Kidney (tissue), 14 donors: Measurements from ENCODE around the gene GFOD2. TPM values are rescaled to one million over a fixed set of nuclear protein-coding genes. Genes with fewer than 3 reads are reported as not detected.

ENCODE experiments used
- DNase-seq, 5 donors: peaks; one replicate each; pipeline ENCODE4 v3.0.0-alpha.2; 2013 to 2020
- FAIRE-seq: peaks from 2 replicates; lab custom pipeline; 2012; peaks lifted over from hg19 to GRCh38; lab: Jason Lieb, UNC
- H3K27ac ChIP-seq, 2 donors: one replicate each; pipeline ENCODE4 v1.7.0; 2013; ENCODE audit warnings: low read depth in 2 of 2, low read length in 2 of 2, inconsistent platforms in 1 of 2
- H3K27me3 ChIP-seq: one replicate; pipeline ENCODE4 v1.7.1; 2013; ENCODE audit warnings: low read length, inconsistent platforms; ENCODE audit not compliant: control insufficient read depth, insufficient read depth
- H3K36me3 ChIP-seq, 3 donors: one replicate each; pipeline versions ENCODE4 v1.7.0 to v1.7.1; 2013; ENCODE audit warnings: low read length in 3 of 3, control low read depth in 1 of 3, inconsistent platforms in 1 of 3; ENCODE audit not compliant: insufficient read depth in 3 of 3, control insufficient read depth in 2 of 3
- H3K4me1 ChIP-seq, 3 donors: one replicate each; pipeline versions ENCODE4 v1.7.0 to v1.7.1; 2013; ENCODE audit warnings: low read length in 3 of 3, inconsistent platforms in 1 of 3, low read depth in 1 of 3; ENCODE audit not compliant: control insufficient read depth in 2 of 3, insufficient read depth in 2 of 3
- H3K4me3 ChIP-seq, 3 donors: one replicate each; pipeline versions ENCODE4 v1.7.0 to v1.8.1; 2013; ENCODE audit warnings: low read length in 3 of 3, control low read depth in 1 of 3, inconsistent platforms in 1 of 3
- H3K9ac ChIP-seq, 3 donors: one replicate each; pipeline versions ENCODE4 v1.7.0 to v1.7.1; 2013; ENCODE audit warnings: low read length in 3 of 3, control low read depth in 1 of 3, inconsistent platforms in 1 of 3
- H3K9me3 ChIP-seq, 3 donors: one replicate each; pipeline versions ENCODE4 v1.7.0 to v1.7.1; 2013; ENCODE audit warnings: low read length in 3 of 3, control low read depth in 1 of 3, inconsistent platforms in 1 of 3; ENCODE audit not compliant: control insufficient read depth in 2 of 3, insufficient read depth in 1 of 3
- CTCF ChIP-seq: IDR thresholded peaks from 3 replicates; pipeline ENCODE4 v1.5.1; 2012; ENCODE audit warnings: mild to moderate bottlenecking, moderate library complexity, borderline replicate concordance; ENCODE audit not compliant: insufficient read depth; ENCODE audit errors: extremely low read depth
- intact Hi-C: fragments of 100-400 bp; cut with DNase I; formaldehyde crosslinking; loops from one replicate; pipeline ENCODE4 v1.11.1; 2022
- polyA plus RNA-seq: library from polyadenylated mRNA; stranded (reverse); fragments of 350-450 nt; fragmentation: Illumina TruSeq; extraction: RNeasy Lipid Tissue Mini Kit (QIAGEN cat#74804); gene quantifications from one replicate; pipeline ENCODE4 v1.2.3, GENCODE V29; 2014; ENCODE audit warnings: low read depth, low replicate concordance; ENCODE audit not compliant: insufficient read depth
- total RNA-seq: library from RNA; stranded (reverse); fragmentation: NEBNext Ultra II Directional; extraction: Animal tissue kit (Norgen Biotek cat#: 25700); gene quantifications from one replicate; pipeline ENCODE4 v1.2.1, GENCODE V29; 2021
- donor health status: control.
- donor health status: control.
- donor health status: control.
- donor health status: control.
- donor health status: control.
- donor health status: DM: yes; HTN: yes; CAD: no.
- donor health status: Normal renal cell carcinoma (clear cell type).

Gene GFOD2
- total and polyA plus RNA-seq, 2 donors from 2014 or later: 14.5 to 24.5 TPM

GRCh38 chr16:67674851-67675578, 44.1 kb downstream of the GFOD2 start:
- Histone ChIP-seq H3K9ac (peak overlapping the region in 1 of 3 donors; percentile 41), H3K27me3 (no peaks in the 10 kb centered on the region), H3K4me3 (no peak overlapping the region), H3K36me3 (no peaks in the 10 kb centered on the region), H3K9me3 (no peaks in the 10 kb centered on the region), H3K4me1 (peaks cover 0 to 20% (median 19%) of the 10 kb centered on the region in 3 donors), H3K27ac (peak overlapping the region in 1 of 2 donors; percentile 56)
- TF ChIP-seq CTCF: no peak
- FAIRE-seq (no peak), DNase-seq (peak in 1 of 5 donors; percentile 71)
- intact Hi-C loops: loop anchor here (10.0 kb wide), 1 partner anchor 250 kb away; no protein-coding TSS in a partner anchor

GRCh38 chr16:67673712-67674580, 45.2 kb downstream of the GFOD2 start:
- no peak for TF ChIP-seq CTCF
- Histone ChIP-seq H3K27me3 (no peaks in the 10 kb centered on the region), H3K9ac (peak overlapping the region in 1 of 3 donors; percentile 41), H3K4me1 (peaks cover 0 to 20% (median 19%) of the 10 kb centered on the region in 3 donors), H3K9me3 (no peaks in the 10 kb centered on the region), H3K27ac (peak overlapping the region; percentile 78 to 85), H3K4me3 (peak overlapping the region in 1 of 3 donors; percentile 34), H3K36me3 (no peaks in the 10 kb centered on the region)
- DNase-seq: peak in 3 of 5 donors; percentile 48 to 94 (median 71)
- FAIRE-seq: peak; percentile 46
- intact Hi-C loops: loop anchor here (10.0 kb wide), 1 partner anchor 251 kb away; no protein-coding TSS in a partner anchor

- Histone ChIP-seq H3K36me3 (no peaks in the 10 kb centered on the region), H3K27me3 (no peaks in the 10 kb centered on the region), H3K27ac (peak overlapping the region; percentile 77 to 85), H3K4me1 (peaks cover 0 to 23% (median 20%) of the 10 kb centered on the region in 3 donors), H3K4me3 (peak overlapping the region in 1 of 3 donors; percentile 34), H3K9ac (peak overlapping the region in 2 of 3 donors; percentile 22 to 45), H3K9me3 (no peaks in the 10 kb centered on the region)
- intact Hi-C loops: loop anchor here (10.0 kb wide), 1 partner anchor 252 kb away; no protein-coding TSS in a partner anchor
- DNase-seq: peak; percentile 51 to 83 (median 63)
- FAIRE-seq: no peak
- peak; percentile 78 for TF ChIP-seq CTCF
Measured at GRCh38 chr16:67672739-67673662, 46.1 kb downstream of the GFOD2 start.
